ENCODE data around the gene REM2. TPM values are rescaled to one million over a fixed set of nuclear protein-coding genes. Genes with fewer than 3 reads are reported as not detected.

Gene REM2
- total RNA-seq, 4 donors from 2014 or later, result 1.1 TPM; not detected in 3

- peaks cover 0 to 21% of the 10 kb centered on the region in 2 donors for H3K36me3 ChIP-seq
- intact Hi-C loops (cut with DNase I; ENCODE audit: low total_unique reads), result no loop called here
- in situ Hi-C loops (cut with MboI; ENCODE audit: low sequenced_read_pairs in 4 of 4), result no loop called here
These were observed 14.3 kb downstream of the REM2 start for GRCh38 chr14:22897357-22897756.

GRCh38 chr14:22898302-22899090, 15.5 kb downstream of the REM2 start:
- Histone ChIP-seq H3K4me3 (no peak overlapping the region), H3K27ac (no peak overlapping the region), H3K9me3 (no peaks in the 10 kb centered on the region), H3K27me3 (no peaks in the 10 kb centered on the region), H3K4me1 (no peaks in the 10 kb centered on the region), H3K36me3 (peaks cover 1 to 31% of the 10 kb centered on the region in 2 donors)
- intact Hi-C loops (cut with DNase I; ENCODE audit: low total_unique reads), result no loop called here
- in situ Hi-C loops (cut with MboI; ENCODE audit: low sequenced_read_pairs in 4 of 4), result no loop called here
- DNase-seq, result no peak
- ATAC-seq, result peak; percentile 21 to 39
- TF ChIP-seq CTCF (IDR thresholded peaks at IDR 0.05 in 4 of 5, conservative IDR thresholded peaks at IDR 0.05 in 1 of 5) (no peak), POLR2A (IDR thresholded peaks at IDR 0.05) (no peak)

More at GRCh38 chr14:22897357-22897756, 14.3 kb downstream of the REM2 start:
- DNase-seq, result no peak
- Histone ChIP-seq H3K4me1 (no peaks in the 10 kb centered on the region), H3K27me3 (no peaks in the 10 kb centered on the region), H3K9me3 (no peaks in the 10 kb centered on the region), H3K27ac (no peak overlapping the region), H3K4me3 (no peak overlapping the region)
- TF ChIP-seq CTCF (IDR thresholded peaks at IDR 0.05 in 4 of 5, conservative IDR thresholded peaks at IDR 0.05 in 1 of 5) (no peak), POLR2A (IDR thresholded peaks at IDR 0.05) (no peak)
- ATAC-seq, result no peak

- Histone ChIP-seq H3K9me3 (no peaks in the 10 kb centered on the region), H3K4me3 (no peak overlapping the region), H3K27me3 (no peaks in the 10 kb centered on the region), H3K27ac (peak overlapping the region in 1 of 4 donors; percentile 22), H3K36me3 (peaks cover 3 to 49% of the 10 kb centered on the region in 2 donors), H3K4me1 (no peaks in the 10 kb centered on the region)
- DNase-seq (no peak), ATAC-seq (peak; percentile 62 to 71)
- intact Hi-C loops (cut with DNase I; ENCODE audit: low total_unique reads), result loop anchor here (1.0 to 2.0 kb wide), 2 partner anchors 28 to 343 kb away; no protein-coding TSS in a partner anchor
- peak in 4 of 5 experiments; percentile 21 to 56 (median 43) for TF ChIP-seq CTCF (IDR thresholded peaks at IDR 0.05 in 4 of 5, conservative IDR thresholded peaks at IDR 0.05 in 1 of 5)
- no peak for TF ChIP-seq POLR2A (IDR thresholded peaks at IDR 0.05)
- in situ Hi-C loops (cut with MboI; ENCODE audit: low sequenced_read_pairs in 4 of 4), result no loop called here
These were observed 17.2 kb downstream of the REM2 start for GRCh38 chr14:22900081-22900799.

GRCh38 chr14:22901799-22902198, 18.8 kb downstream of the REM2 start:
- DNase-seq (no peak), ATAC-seq (no peak)
- in situ Hi-C loops (cut with MboI; ENCODE audit: low sequenced_read_pairs in 4 of 4) (no loop called here), intact Hi-C loops (cut with DNase I; ENCODE audit: low total_unique reads) (loop anchor here (2.0 kb wide), 1 partner anchor 345 kb away; no protein-coding TSS in a partner anchor)
- H3K27ac ChIP-seq, result no peak overlapping the region
- H3K9me3 ChIP-seq, result no peaks in the 10 kb centered on the region
- TF ChIP-seq POLR2A (IDR thresholded peaks at IDR 0.05) (no peak), CTCF (IDR thresholded peaks at IDR 0.05 in 4 of 5, conservative IDR thresholded peaks at IDR 0.05 in 1 of 5) (no peak)
- H3K4me3 ChIP-seq, result no peak overlapping the region
- H3K27me3 ChIP-seq, result no peaks in the 10 kb centered on the region
- no peaks in the 10 kb centered on the region for H3K4me1 ChIP-seq
- H3K36me3 ChIP-seq, result peaks cover 8 to 65% of the 10 kb centered on the region in 2 donors
